HepG2 (cell line): ENCODE measurements around the gene GRIP2. TPM values are rescaled to one million over a fixed set of nuclear protein-coding genes. Genes with fewer than 3 reads are reported as not detected.

Source experiments
- ATAC-seq: fragments of 200-7000 bp; cut with Tn5 transposase; 3 replicates; pipeline ENCODE4 v1.9.1; 2020; ENCODE audit warnings: mild to moderate bottlenecking, moderate library complexity
- BruUV-seq: library from RNA; stranded (reverse); fragments of 400-500 nt; replicated peaks from 2 replicates; lab custom pipeline; 2021; lab: Mats Ljungman, UMichigan
- CTCF ChIA-PET: fragments of 300-600 bp; formaldehyde crosslinking; extraction: SDS; loops from one replicate; lab custom pipeline; 2021; ENCODE audit warnings: low total read pairs, inconsistent platforms, low intra/inter-chr PET ratio; lab: Yijun Ruan, JAX
- POLR2A ChIA-PET: fragments of 350-600 bp; sonication (Branson Sonifier 250); formaldehyde crosslinking; loops from one replicate; lab custom pipeline; 2020; ENCODE audit warnings: antibody characterized with exemption, inconsistent platforms; lab: Yijun Ruan, JAX
- DNase-seq: peaks from one replicate; pipeline ENCODE4 v3.0.0-alpha.2; 2015; ENCODE audit warnings: low spot score
- FAIRE-seq: peaks from 3 replicates; lab custom pipeline; 2011; peaks lifted over from hg19 to GRCh38; lab: Jason Lieb, UNC
- H2AFZ ChIP-seq: one replicate; pipeline ENCODE4 v1.6.1; 2011; ENCODE audit warnings: low read length, inconsistent platforms
- H3K27ac ChIP-seq: fragments of 300-600 bp; 3 replicates; pipeline ENCODE4 v1.8.0; 2011; ENCODE audit warnings: mixed run types, mild to moderate bottlenecking, mixed read lengths, low read length, inconsistent platforms; ENCODE audit not compliant: insufficient read depth; ENCODE audit errors: extremely low read length
- H3K27me3 ChIP-seq, 2 experiments: fragments of 200-600 bp in 1 of 2; 2 replicates in 1 of 2; 3 replicates in 1 of 2; pipeline versions ENCODE4 v1.6.0 to v1.8.0; 2011; ENCODE audit warnings: low read length in 2 of 2, mild to moderate bottlenecking in 2 of 2, moderate library complexity in 2 of 2, inconsistent platforms in 1 of 2; ENCODE audit not compliant: insufficient read depth in 2 of 2, control insufficient read depth in 1 of 2
- H3K36me3 ChIP-seq, 2 experiments: fragments of 200-600 bp in 1 of 2; replicated peaks in 1 of 2; 2 replicates in 1 of 2; 3 replicates in 1 of 2; pipeline versions ENCODE4 v1.5.1 to v1.8.0; 2011; ENCODE audit warnings: low read length in 2 of 2, inconsistent platforms in 1 of 2; ENCODE audit not compliant: insufficient read depth in 2 of 2, control insufficient read depth in 1 of 2
- H3K4me1 ChIP-seq: 2 replicates; pipeline ENCODE4 v1.5.1; 2012; ENCODE audit warnings: low read length, inconsistent platforms; ENCODE audit not compliant: insufficient read depth
- H3K4me2 ChIP-seq: 2 replicates; pipeline ENCODE4 v1.6.0; 2011; ENCODE audit warnings: low read depth, low read length, inconsistent platforms
- H3K4me3 ChIP-seq, 3 experiments: fragments of 200-600 bp in 1 of 3; sonication (generic), shearing (Covaris generic) in 1 of 3; replicated peaks in 1 of 3; 2 replicates each; pipeline ENCODE4 v1.5.1; 2011 to 2016; ENCODE audit warnings: low read length in 3 of 3, inconsistent platforms in 2 of 3, low read depth in 2 of 3, mild to moderate bottlenecking in 2 of 3, control low read depth in 1 of 3, mixed read lengths in 1 of 3; ENCODE audit not compliant: insufficient read depth in 1 of 3
- H3K79me2 ChIP-seq: one replicate; pipeline ENCODE4 v1.6.1; 2011; ENCODE audit warnings: low read length, inconsistent platforms; ENCODE audit not compliant: insufficient read depth
- H3K9ac ChIP-seq: 2 replicates; pipeline ENCODE4 v1.6.0; 2011; ENCODE audit warnings: mild to moderate bottlenecking, low read depth, low read length, inconsistent platforms; ENCODE audit not compliant: insufficient read depth
- H3K9me3 ChIP-seq: 2 replicates; pipeline ENCODE4 v1.5.1; 2012; ENCODE audit warnings: mild to moderate bottlenecking, low read length
- H4K20me1 ChIP-seq: 2 replicates; pipeline ENCODE4 v1.6.0; 2011; ENCODE audit warnings: inconsistent platforms, mild to moderate bottlenecking, low read length, moderate library complexity; ENCODE audit not compliant: insufficient read depth
- NKX3-1 ChIP-seq: sonication (generic); formaldehyde crosslinking; IDR thresholded peaks from 2 replicates; pipeline ENCODE4 v1.5.0; 2020; ENCODE audit warnings: missing genetic modification reagents
- SNAPC2 ChIP-seq: sonication (generic); formaldehyde crosslinking; IDR thresholded peaks from 2 replicates; pipeline ENCODE4 v1.8.1; 2022; ENCODE audit warnings: mild to moderate bottlenecking, missing genetic modification reagents
- ZNF672 ChIP-seq: sonication (generic); formaldehyde crosslinking; IDR thresholded peaks from 2 replicates; pipeline ENCODE4 v1.8.1; 2022; ENCODE audit warnings: missing genetic modification reagents
- WGBS: methylation state at CpG from one replicate; pipeline ENCODE4 v1.1.6; 2017; ENCODE audit warnings: low lambda C conversion rate; 5-methylcytosine and 5-hydroxymethylcytosine counted together
- in situ Hi-C: cut with HindIII; loops from 2 replicates; pipeline ENCODE4 v1.10.0; 2017; ENCODE audit warnings: low pct_unique_long_range_greater_than_20kb; ENCODE audit not compliant: extremely low pct_ligation_motif_present
- intact Hi-C: fragments of 100-400 bp; cut with micrococcal nuclease; formaldehyde crosslinking; loops from one replicate; pipeline ENCODE4 v1.10.0; 2022; ENCODE audit not compliant: unreplicated experiment
- polyA plus RNA-seq, 8 experiments: library from polyadenylated mRNA; depleted of rRNA in 3 of 8; stranded (reverse) in 7 of 8; unstranded in 1 of 8; fragments of >200 nt; fragmentation: Illumina TruSeq in 4 of 8; extraction: Trizol in 4 of 8; gene quantifications; 2 replicates each; pipeline versions ENCODE4 v1.2.1 to v1.2.3, GENCODE V29; 2011 to 2016; ENCODE audit warnings: low read depth in 4 of 8, missing spikeins in 1 of 8, mixed read lengths in 1 of 8; ENCODE audit not compliant: insufficient read depth in 1 of 8
- total RNA-seq, 5 experiments: library from RNA; depleted of rRNA; stranded (reverse); fragments of >200 nt; fragmentation: Illumina TruSeq; extraction: Trizol; gene quantifications; 2 replicates each; pipeline ENCODE4 v1.2.3, GENCODE V29; 2016; ENCODE audit warnings: low read depth in 1 of 5
- TF ChIP-seq, protein P1 (sequence below): IDR thresholded peaks from 2 replicates; pipeline ENCODE4 v1.6.1; 2016; ENCODE audit warnings: low read depth, missing genetic modification reagents, missing compliant biosample characterization
- TF ChIP-seq, protein P2 (sequence below): fragments of 450-650 bp; IDR thresholded peaks from 2 replicates; pipeline ENCODE4 v1.6.1; 2016

Gene GRIP2
- total and polyA plus RNA-seq, 2 of the 13 experiments (the other 11 are each of a cell fraction or from before 2014, with no cell fraction given), result 0.11 to 0.24 TPM

DNA sequence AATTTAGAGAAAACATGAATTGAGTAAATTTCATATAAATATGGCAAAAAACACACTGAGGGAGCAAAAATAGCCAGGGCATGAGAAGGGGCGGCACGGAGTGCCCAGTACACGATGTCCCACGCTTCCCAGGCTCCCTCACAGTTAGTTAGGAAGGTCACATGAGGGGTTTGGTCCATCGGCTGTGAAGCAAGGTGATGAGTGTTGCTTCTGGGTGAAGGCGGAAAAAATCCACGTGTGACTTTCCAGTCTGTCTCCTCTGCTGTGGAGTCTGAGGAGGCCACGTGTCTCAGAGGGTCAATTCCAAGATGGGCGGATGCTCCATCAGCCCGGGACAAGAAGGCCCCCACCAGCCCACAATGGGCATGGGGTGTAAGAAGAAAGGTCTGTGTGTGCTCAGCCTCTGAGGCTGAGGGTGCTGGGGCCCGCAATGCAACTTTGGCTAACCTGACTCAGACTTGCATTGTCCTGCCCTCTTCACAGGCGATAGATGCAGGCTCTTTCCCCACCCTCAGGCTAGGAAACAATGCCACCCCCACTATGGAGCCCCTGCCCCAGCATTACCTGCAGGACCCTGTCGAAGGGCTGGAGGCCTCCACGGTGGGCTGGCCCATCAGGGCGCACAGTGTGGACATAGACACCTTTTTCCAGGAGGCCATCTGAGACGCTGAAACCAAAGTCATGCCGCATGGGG lies 45.7 kb downstream of the GRIP2 start:
- Histone ChIP-seq H3K27me3 (no peaks in the 10 kb centered on the region; a peak in 1 of 5 replicates), H3K4me2 (no peak overlapping the region), H4K20me1 (no peaks in the 10 kb centered on the region), H3K79me2 (no peaks in the 10 kb centered on the region), H3K36me3 (0 out of 5 replicates have a peak, but pooled peaks cover 0 to under 1% of the 10 kb centered on the region in 2 experiments), H3K9ac (no peak overlapping the region), H3K9me3 (no peaks in the 10 kb centered on the region)
- DNase-seq, result no peak
- in situ Hi-C loops, result no loop called here
- 50% methylated on average over 10 of the region's 17 CpGs for WGBS
- BruUV-seq, result no TSS peak
- ChIA-PET CTCF (no interaction called here), POLR2A (no interaction called here)
- intact Hi-C loops, result no loop called here
- FAIRE-seq, result no peak
- TF ChIP-seq, protein P1, sequence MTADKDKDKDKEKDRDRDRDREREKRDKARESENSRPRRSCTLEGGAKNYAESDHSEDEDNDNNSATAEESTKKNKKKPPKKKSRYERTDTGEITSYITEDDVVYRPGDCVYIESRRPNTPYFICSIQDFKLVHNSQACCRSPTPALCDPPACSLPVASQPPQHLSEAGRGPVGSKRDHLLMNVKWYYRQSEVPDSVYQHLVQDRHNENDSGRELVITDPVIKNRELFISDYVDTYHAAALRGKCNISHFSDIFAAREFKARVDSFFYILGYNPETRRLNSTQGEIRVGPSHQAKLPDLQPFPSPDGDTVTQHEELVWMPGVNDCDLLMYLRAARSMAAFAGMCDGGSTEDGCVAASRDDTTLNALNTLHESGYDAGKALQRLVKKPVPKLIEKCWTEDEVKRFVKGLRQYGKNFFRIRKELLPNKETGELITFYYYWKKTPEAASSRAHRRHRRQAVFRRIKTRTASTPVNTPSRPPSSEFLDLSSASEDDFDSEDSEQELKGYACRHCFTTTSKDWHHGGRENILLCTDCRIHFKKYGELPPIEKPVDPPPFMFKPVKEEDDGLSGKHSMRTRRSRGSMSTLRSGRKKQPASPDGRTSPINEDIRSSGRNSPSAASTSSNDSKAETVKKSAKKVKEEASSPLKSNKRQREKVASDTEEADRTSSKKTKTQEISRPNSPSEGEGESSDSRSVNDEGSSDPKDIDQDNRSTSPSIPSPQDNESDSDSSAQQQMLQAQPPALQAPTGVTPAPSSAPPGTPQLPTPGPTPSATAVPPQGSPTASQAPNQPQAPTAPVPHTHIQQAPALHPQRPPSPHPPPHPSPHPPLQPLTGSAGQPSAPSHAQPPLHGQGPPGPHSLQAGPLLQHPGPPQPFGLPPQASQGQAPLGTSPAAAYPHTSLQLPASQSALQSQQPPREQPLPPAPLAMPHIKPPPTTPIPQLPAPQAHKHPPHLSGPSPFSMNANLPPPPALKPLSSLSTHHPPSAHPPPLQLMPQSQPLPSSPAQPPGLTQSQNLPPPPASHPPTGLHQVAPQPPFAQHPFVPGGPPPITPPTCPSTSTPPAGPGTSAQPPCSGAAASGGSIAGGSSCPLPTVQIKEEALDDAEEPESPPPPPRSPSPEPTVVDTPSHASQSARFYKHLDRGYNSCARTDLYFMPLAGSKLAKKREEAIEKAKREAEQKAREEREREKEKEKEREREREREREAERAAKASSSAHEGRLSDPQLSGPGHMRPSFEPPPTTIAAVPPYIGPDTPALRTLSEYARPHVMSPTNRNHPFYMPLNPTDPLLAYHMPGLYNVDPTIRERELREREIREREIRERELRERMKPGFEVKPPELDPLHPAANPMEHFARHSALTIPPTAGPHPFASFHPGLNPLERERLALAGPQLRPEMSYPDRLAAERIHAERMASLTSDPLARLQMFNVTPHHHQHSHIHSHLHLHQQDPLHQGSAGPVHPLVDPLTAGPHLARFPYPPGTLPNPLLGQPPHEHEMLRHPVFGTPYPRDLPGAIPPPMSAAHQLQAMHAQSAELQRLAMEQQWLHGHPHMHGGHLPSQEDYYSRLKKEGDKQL (CRISPR knock-in tag), result no peak
- TF ChIP-seq SNAPC2 (CRISPR knock-in tag) (no peak), NKX3-1 (CRISPR knock-in tag) (no peak), ZNF672 (no peak)
- TF ChIP-seq, protein P2, sequence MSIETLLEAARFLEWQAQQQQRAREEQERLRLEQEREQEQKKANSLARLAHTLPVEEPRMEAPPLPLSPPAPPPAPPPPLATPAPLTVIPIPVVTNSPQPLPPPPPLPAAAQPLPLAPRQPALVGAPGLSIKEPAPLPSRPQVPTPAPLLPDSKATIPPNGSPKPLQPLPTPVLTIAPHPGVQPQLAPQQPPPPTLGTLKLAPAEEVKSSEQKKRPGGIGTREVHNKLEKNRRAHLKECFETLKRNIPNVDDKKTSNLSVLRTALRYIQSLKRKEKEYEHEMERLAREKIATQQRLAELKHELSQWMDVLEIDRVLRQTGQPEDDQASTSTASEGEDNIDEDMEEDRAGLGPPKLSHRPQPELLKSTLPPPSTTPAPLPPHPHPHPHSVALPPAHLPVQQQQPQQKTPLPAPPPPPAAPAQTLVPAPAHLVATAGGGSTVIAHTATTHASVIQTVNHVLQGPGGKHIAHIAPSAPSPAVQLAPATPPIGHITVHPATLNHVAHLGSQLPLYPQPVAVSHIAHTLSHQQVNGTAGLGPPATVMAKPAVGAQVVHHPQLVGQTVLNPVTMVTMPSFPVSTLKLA, result peak; percentile 51
- TF ChIP-seq, all 625 proteins: peak for 1
- Histone ChIP-seq H3K4me3 (no peak overlapping the region), H2AFZ (no peak overlapping the region), H3K4me1 (no peaks in the 10 kb centered on the region), H3K27ac (no peak overlapping the region)
- no peak for ATAC-seq
